Measurements from ENCODE around the gene CD83. TPM values are rescaled to one million over a fixed set of nuclear protein-coding genes. Genes with fewer than 3 reads are reported as not detected.

CD83 gene
- total RNA-seq, 1 experiment from 2014 or later = 7.0 TPM

DNA sequence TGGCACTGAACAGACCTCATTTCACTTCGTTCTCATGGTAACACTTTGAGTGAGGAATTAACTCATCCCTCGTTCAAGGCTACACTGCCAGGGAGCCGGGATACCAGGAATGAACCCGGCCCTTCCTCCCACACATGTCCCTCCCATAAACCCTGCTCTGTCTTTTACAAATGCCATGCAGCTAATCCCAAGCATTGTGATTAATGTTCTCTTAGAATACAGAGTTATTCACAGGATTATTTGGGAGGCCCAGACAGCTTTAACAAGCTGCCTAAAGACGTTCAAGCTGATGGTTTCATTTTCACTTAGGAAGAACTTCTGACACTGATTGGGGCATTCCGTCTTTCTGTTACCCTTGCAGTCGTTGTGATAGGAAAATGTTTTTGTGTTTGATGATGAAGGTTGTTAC lies 42.5 kb upstream of the CD83 start:
- no peaks in the 10 kb centered on the region; the same call in none of the 2 replicates for H3K27me3 Mint-ChIP-seq (ENCODE audit: low read depth)

More for the DNA sequence above, 42.5 kb upstream of the CD83 start:
- Histone ChIP-seq H2BK12ac (ENCODE audit: insufficient read length, low read depth, low read length) (no peak overlapping the region), H3K9me3 (ENCODE audit: control insufficient read depth, low read depth, low read length) (no peaks in the 10 kb centered on the region), H3K79me1 (ENCODE audit: insufficient read depth, low read depth, low read length, poor library complexity, severe bottlenecking) (no peaks in the 10 kb centered on the region), H4K20me1 (ENCODE audit: control insufficient read depth, insufficient read depth, insufficient read length) (no peaks in the 10 kb centered on the region), H3K56ac (ENCODE audit: insufficient read length, low read depth, low read length) (no peak overlapping the region), H3K9ac (ENCODE audit: extremely low read depth, insufficient read length, low read length) (no peak overlapping the region), H2BK20ac (ENCODE audit: low read depth, low read length, poor library complexity, severe bottlenecking) (no peak overlapping the region), H3K18ac (ENCODE audit: insufficient read length, low read depth, low read length) (no peak overlapping the region), H3K4me2 (ENCODE audit: insufficient read depth, insufficient read length, low read length) (no peak overlapping the region), H3K79me2 (ENCODE audit: insufficient read depth, low read length) (no peaks in the 10 kb centered on the region), H3K4me1 (ENCODE audit: insufficient read depth, low read length) (no peaks in the 10 kb centered on the region), H2BK15ac (ENCODE audit: low read depth, low read length) (no peak overlapping the region), H3K4ac (ENCODE audit: low read depth, low read length) (no peak overlapping the region), H4K5ac (ENCODE audit: insufficient read length, low read depth, low read length) (no peak overlapping the region), H3K27me3 (ENCODE audit: insufficient read depth, low read length) (no peaks in the 10 kb centered on the region; the same call in 1 of the 2 replicates), H3K14ac (ENCODE audit: insufficient read depth, low read length) (no peak overlapping the region), H2BK120ac (ENCODE audit: low read depth, low read length, poor library complexity, severe bottlenecking) (no peak overlapping the region), H2AK5ac (ENCODE audit: insufficient read length, low read length) (no peak overlapping the region), H4K91ac (ENCODE audit: insufficient read length, low read depth, low read length) (no peak overlapping the region), H3K23me2 (ENCODE audit: insufficient read length, low read depth, low read length, poor library complexity, severe bottlenecking) (no peaks in the 10 kb centered on the region), H3K23ac (ENCODE audit: insufficient read length, low read depth, low read length) (no peak overlapping the region), H3K27ac (ENCODE audit: insufficient read length, low read depth, low read length) (no peak overlapping the region), H4K8ac (replicated peaks; ENCODE audit: insufficient read length, low read depth, low read length) (no peak overlapping the region), H3T11ph (ENCODE audit: low read length) (no peak overlapping the region), H2BK5ac (ENCODE audit: insufficient read length, low read length) (no peak overlapping the region), H2AFZ (ENCODE audit: low read length) (peak overlapping the region; percentile 91)
- WGBS (ENCODE audit: extremely low coverage, insufficient read length, low lambda C conversion rate) = no CpG with 5 or more reads among the region's 7 CpGs
- H3K4me3 Mint-ChIP-seq = no peak overlapping the region
- peaks cover 8 to 9% of the 10 kb centered on the region in 2 experiments for H3K4me1 Mint-ChIP-seq
- no peaks in the 10 kb centered on the region for H3K9me3 Mint-ChIP-seq
- TF ChIP-seq, protein P1, sequence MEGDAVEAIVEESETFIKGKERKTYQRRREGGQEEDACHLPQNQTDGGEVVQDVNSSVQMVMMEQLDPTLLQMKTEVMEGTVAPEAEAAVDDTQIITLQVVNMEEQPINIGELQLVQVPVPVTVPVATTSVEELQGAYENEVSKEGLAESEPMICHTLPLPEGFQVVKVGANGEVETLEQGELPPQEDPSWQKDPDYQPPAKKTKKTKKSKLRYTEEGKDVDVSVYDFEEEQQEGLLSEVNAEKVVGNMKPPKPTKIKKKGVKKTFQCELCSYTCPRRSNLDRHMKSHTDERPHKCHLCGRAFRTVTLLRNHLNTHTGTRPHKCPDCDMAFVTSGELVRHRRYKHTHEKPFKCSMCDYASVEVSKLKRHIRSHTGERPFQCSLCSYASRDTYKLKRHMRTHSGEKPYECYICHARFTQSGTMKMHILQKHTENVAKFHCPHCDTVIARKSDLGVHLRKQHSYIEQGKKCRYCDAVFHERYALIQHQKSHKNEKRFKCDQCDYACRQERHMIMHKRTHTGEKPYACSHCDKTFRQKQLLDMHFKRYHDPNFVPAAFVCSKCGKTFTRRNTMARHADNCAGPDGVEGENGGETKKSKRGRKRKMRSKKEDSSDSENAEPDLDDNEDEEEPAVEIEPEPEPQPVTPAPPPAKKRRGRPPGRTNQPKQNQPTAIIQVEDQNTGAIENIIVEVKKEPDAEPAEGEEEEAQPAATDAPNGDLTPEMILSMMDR (conservative IDR thresholded peaks at IDR 0.05) = no peak
- no peaks in the 10 kb centered on the region for H3K36me3 Mint-ChIP-seq (ENCODE audit: insufficient read depth in 1 of 3, low read depth in 3 of 3)
- no peak for DNase-seq
- H3K27ac Mint-ChIP-seq = peak overlapping the region in 1 of 3 experiments; percentile 22; a peak in 1 of 7 replicates
